Endodermal cell (in vitro differentiated cells): ENCODE results near the gene GRIK4. TPM values are rescaled to one million over a fixed set of nuclear protein-coding genes. Genes with fewer than 3 reads are reported as not detected.

Experiments used
- DNase-seq: peaks from one replicate; pipeline ENCODE4 v3.0.0-alpha.2; 2017
- H3K27ac ChIP-seq: 2 replicates; pipeline ENCODE4 v1.5.1; 2013; ENCODE audit warnings: mild to moderate bottlenecking, low read depth, low read length, moderate library complexity
- H3K27me3 ChIP-seq: 2 replicates; pipeline ENCODE4 v1.6.1; 2013; ENCODE audit warnings: mild to moderate bottlenecking, low read length, moderate library complexity; ENCODE audit not compliant: insufficient read depth, control insufficient read depth, poor library complexity, severe bottlenecking
- H3K36me3 ChIP-seq: 2 replicates; pipeline ENCODE4 v1.7.0; 2013; ENCODE audit warnings: mild to moderate bottlenecking, low read length, moderate library complexity; ENCODE audit not compliant: control insufficient read depth, insufficient read depth
- H3K4me1 ChIP-seq: one replicate; pipeline ENCODE4 v1.7.0; 2013; ENCODE audit warnings: low read length; ENCODE audit not compliant: control insufficient read depth, insufficient read depth
- H3K4me3 ChIP-seq: 2 replicates; pipeline ENCODE4 v1.5.1; 2013; ENCODE audit warnings: mild to moderate bottlenecking, low read length, moderate library complexity
- H3K9ac ChIP-seq: 2 replicates; pipeline ENCODE4 v1.6.1; 2013; ENCODE audit warnings: mild to moderate bottlenecking, low read length, moderate library complexity; ENCODE audit not compliant: poor library complexity, severe bottlenecking; ENCODE audit errors: extremely low read depth
- H3K9me3 ChIP-seq: 2 replicates; pipeline ENCODE4 v1.6.1; 2013; ENCODE audit warnings: mild to moderate bottlenecking, low read length, moderate library complexity; ENCODE audit not compliant: control insufficient read depth
- H3K27ac Mint-ChIP-seq: 2 replicates; pipeline ENCODE4 v1.8.0; 2020; ENCODE audit warnings: mixed read lengths
- H3K27me3 Mint-ChIP-seq: 2 replicates; pipeline ENCODE4 v1.8.0; 2021; ENCODE audit warnings: mild to moderate bottlenecking, mixed read lengths; ENCODE audit not compliant: insufficient read depth
- H3K36me3 Mint-ChIP-seq: 2 replicates; pipeline ENCODE4 v1.8.0; 2020; ENCODE audit warnings: low read depth, mixed read lengths
- H3K4me1 Mint-ChIP-seq: 2 replicates; pipeline ENCODE4 v1.8.0; 2020; ENCODE audit warnings: mixed read lengths
- H3K4me3 Mint-ChIP-seq: 2 replicates; pipeline ENCODE4 v1.8.0; 2020; ENCODE audit warnings: mild to moderate bottlenecking, moderate library complexity, mixed read lengths
- H3K9me3 Mint-ChIP-seq: 2 replicates; pipeline ENCODE4 v1.8.0; 2020; ENCODE audit warnings: mild to moderate bottlenecking, mixed read lengths
- CTCF ChIP-seq: fragments of 200-600 bp; sonication (generic); conservative IDR thresholded peaks from 2 replicates; pipeline ENCODE4 v1.5.0; 2021; ENCODE audit warnings: antibody characterized with exemption, mild to moderate bottlenecking
- WGBS, 2 experiments: methylation state at CpG; one replicate each; pipeline versions ENCODE4 v1.1.5 to v1.1.7; 2013; ENCODE audit warnings: missing lambda C conversion rate in 2 of 2, mixed read lengths in 1 of 2; ENCODE audit not compliant: insufficient coverage in 1 of 2, insufficient read length in 1 of 2; 5-methylcytosine and 5-hydroxymethylcytosine counted together
- total RNA-seq, 2 donors: library from RNA; stranded (reverse); fragmentation: NEBNext Ultra II Directional in 1 of 2; extraction: Animal tissue kit (Norgen Biotek cat#: 25700) in 1 of 2; gene quantifications; 2 replicates in 1 of 2; 3 replicates in 1 of 2; pipeline ENCODE4 v1.2.1, GENCODE V29; 2021

GRIK4 gene
- total RNA-seq, 2 donors from 2014 or later, result 1.7 to 3.5 TPM

GRCh38 chr11:120473503-120473902 is 38.0 kb upstream of the GRIK4 start:
- Histone ChIP-seq H3K27me3 (no peaks in the 10 kb centered on the region), H3K36me3 (peaks cover 70% of the 10 kb centered on the region), H3K4me3 (no peak overlapping the region), H3K4me1 (no peaks in the 10 kb centered on the region), H3K27ac (no peak overlapping the region), H3K9ac (no peak overlapping the region), H3K9me3 (no peaks in the 10 kb centered on the region)
- peaks cover 64% of the 10 kb centered on the region for H3K36me3 Mint-ChIP-seq
- no peaks in the 10 kb centered on the region for H3K9me3 Mint-ChIP-seq
- no peak overlapping the region for H3K4me3 Mint-ChIP-seq
- DNase-seq, result no peak
- H3K4me1 Mint-ChIP-seq, result no peaks in the 10 kb centered on the region
- TF ChIP-seq CTCF, result no peak
- no peaks in the 10 kb centered on the region for H3K27me3 Mint-ChIP-seq
- WGBS, 2 experiments, result 86 to 92% methylated on average over 1 to 3 of the region's 3 CpGs
- H3K27ac Mint-ChIP-seq, result no peak overlapping the region

- no peak for DNase-seq
- 93 to 98% methylated on average over 5 to 6 of the region's 6 CpGs for WGBS, 2 experiments
- H3K9me3 ChIP-seq, result no peaks in the 10 kb centered on the region
- Mint-ChIP-seq H3K36me3 (peaks cover 72% of the 10 kb centered on the region), H3K27me3 (no peaks in the 10 kb centered on the region), H3K4me1 (no peaks in the 10 kb centered on the region), H3K4me3 (no peak overlapping the region), H3K9me3 (no peaks in the 10 kb centered on the region), H3K27ac (no peak overlapping the region)
- no peak for TF ChIP-seq CTCF
- no peaks in the 10 kb centered on the region for H3K27me3 ChIP-seq
- no peak overlapping the region for H3K27ac ChIP-seq
- H3K4me3 ChIP-seq, result no peak overlapping the region
- no peaks in the 10 kb centered on the region for H3K4me1 ChIP-seq
- no peak overlapping the region for H3K9ac ChIP-seq
- H3K36me3 ChIP-seq, result peaks cover 80% of the 10 kb centered on the region
These were observed 29.4 kb upstream of the GRIK4 start for GRCh38 chr11:120482149-120482548.

- TF ChIP-seq CTCF, result no peak
- H3K27ac ChIP-seq, result no peak overlapping the region
- H3K9ac ChIP-seq, result no peak overlapping the region
- no peaks in the 10 kb centered on the region for H3K27me3 ChIP-seq
- no peak overlapping the region for H3K4me3 ChIP-seq
- H3K27ac Mint-ChIP-seq, result no peak overlapping the region
- no peaks in the 10 kb centered on the region for H3K4me1 ChIP-seq
- H3K4me3 Mint-ChIP-seq, result no peak overlapping the region
- WGBS, 2 experiments, result 87 to 100% methylated on average over 1 to 2 of the region's 3 CpGs
- peaks cover 55% of the 10 kb centered on the region for H3K36me3 Mint-ChIP-seq
- no peaks in the 10 kb centered on the region for H3K9me3 Mint-ChIP-seq
- H3K27me3 Mint-ChIP-seq, result no peaks in the 10 kb centered on the region
- peaks cover 63% of the 10 kb centered on the region for H3K36me3 ChIP-seq
- H3K4me1 Mint-ChIP-seq, result no peaks in the 10 kb centered on the region
- H3K9me3 ChIP-seq, result no peaks in the 10 kb centered on the region
- DNase-seq, result no peak
These were observed 26.8 kb upstream of the GRIK4 start for GRCh38 chr11:120484722-120485121.
